IMR-90 (cell line): Measurements from ENCODE around the gene CMBL. TPM values are rescaled to one million over a fixed set of nuclear protein-coding genes. Genes with fewer than 3 reads are reported as not detected.

Source experiments
- ATAC-seq: fragments of 200-7000 bp; cut with Tn5 transposase; 2 replicates; pipeline ENCODE4 v1.9.1; 2020; ENCODE audit warnings: low read depth, mild to moderate bottlenecking, moderate library complexity
- BruUV-seq: library from RNA; stranded (reverse); fragments of 400-500 nt; replicated peaks from 2 replicates; lab custom pipeline; 2021; lab: Mats Ljungman, UMichigan
- CTCF ChIA-PET: fragments of 300-600 bp; formaldehyde crosslinking; extraction: SDS; loops from one replicate; lab custom pipeline; 2021; ENCODE audit warnings: antibody characterized with exemption; lab: Yijun Ruan, JAX
- POLR2A ChIA-PET: fragments of 300-600 bp; sonication (Branson Sonifier 250); formaldehyde crosslinking; loops from one replicate; lab custom pipeline; 2022; ENCODE audit warnings: antibody characterized with exemption; ENCODE audit not compliant: unreplicated experiment; lab: Charles Lee
- DNase-seq: peaks from one replicate; pipeline ENCODE4 v3.0.0; 2013
- H2AFZ ChIP-seq: replicated peaks from 2 replicates; pipeline ENCODE3; 2013; ENCODE audit warnings: low read length, mild to moderate bottlenecking; ENCODE audit not compliant: poor library complexity
- H2AK5ac ChIP-seq: 2 replicates; pipeline ENCODE4 v1.6.1; 2013; ENCODE audit warnings: low read depth, low read length, inconsistent platforms
- H2AK9ac ChIP-seq: replicated peaks from 2 replicates; pipeline ENCODE3; 2013; ENCODE audit warnings: mild to moderate bottlenecking, low read depth, low read length, moderate library complexity; ENCODE audit not compliant: poor library complexity
- H2BK120ac ChIP-seq: 2 replicates; pipeline ENCODE4 v1.6.1; 2013; ENCODE audit warnings: low read depth, low read length, inconsistent platforms
- H2BK15ac ChIP-seq: 3 replicates; pipeline ENCODE4 v1.6.1; 2013; ENCODE audit warnings: low read depth, low read length, inconsistent platforms
- H2BK20ac ChIP-seq: 2 replicates; pipeline ENCODE4 v1.6.1; 2013; ENCODE audit warnings: low read depth, mild to moderate bottlenecking, inconsistent platforms, low read length, moderate library complexity
- H2BK5ac ChIP-seq: 2 replicates; pipeline ENCODE4 v1.6.1; 2013; ENCODE audit warnings: mild to moderate bottlenecking, low read depth, low read length, inconsistent platforms; ENCODE audit not compliant: poor library complexity, severe bottlenecking
- H3K14ac ChIP-seq: replicated peaks from 2 replicates; pipeline ENCODE4 v1.6.1; 2013; ENCODE audit warnings: low read depth, low read length, inconsistent platforms
- H3K18ac ChIP-seq: 2 replicates; pipeline ENCODE4 v1.6.1; 2013; ENCODE audit warnings: low read depth, low read length, control low read depth
- H3K23ac ChIP-seq: 2 replicates; pipeline ENCODE4 v1.6.1; 2013; ENCODE audit warnings: low read depth, low read length, inconsistent platforms
- H3K27ac ChIP-seq: 2 replicates; pipeline ENCODE4 v1.5.1; 2013; ENCODE audit warnings: mild to moderate bottlenecking, control low read depth, low read length; ENCODE audit not compliant: insufficient read depth
- H3K27me3 ChIP-seq: 2 replicates; pipeline ENCODE4 v1.6.1; 2013; ENCODE audit warnings: low read length; ENCODE audit not compliant: control insufficient read depth, insufficient read depth
- H3K36me3 ChIP-seq: 2 replicates; pipeline ENCODE4 v1.6.1; 2013; ENCODE audit warnings: low read length, mixed read lengths; ENCODE audit not compliant: control insufficient read depth, insufficient read depth
- H3K4ac ChIP-seq: 2 replicates; pipeline ENCODE4 v1.6.1; 2013; ENCODE audit warnings: low read depth, low read length, inconsistent platforms
- H3K4me1 ChIP-seq: 2 replicates; pipeline ENCODE4 v1.6.1; 2013; ENCODE audit warnings: low read length, mixed read lengths; ENCODE audit not compliant: control insufficient read depth, insufficient read depth
- H3K4me2 ChIP-seq: 2 replicates; pipeline ENCODE4 v1.6.1; 2013; ENCODE audit warnings: low read depth, mild to moderate bottlenecking, control low read depth, low read length, moderate library complexity
- H3K4me3 ChIP-seq: 2 replicates; pipeline ENCODE4 v1.5.1; 2013; ENCODE audit warnings: low read depth, mild to moderate bottlenecking, control low read depth, low read length, moderate library complexity; ENCODE audit not compliant: insufficient read depth
- H3K56ac ChIP-seq: 2 replicates; pipeline ENCODE4 v1.6.1; 2013; ENCODE audit warnings: low read length, inconsistent platforms; ENCODE audit not compliant: insufficient read depth; ENCODE audit errors: extremely low read depth
- H3K79me1 ChIP-seq, 2 experiments: 2 replicates each; pipeline ENCODE4 v1.6.1; 2013; ENCODE audit warnings: low read length in 2 of 2, inconsistent platforms in 1 of 2, low read depth in 1 of 2
- H3K9ac ChIP-seq: 2 replicates; pipeline ENCODE4 v1.6.1; 2013; ENCODE audit warnings: low read depth, low read length, control low read depth
- H3K9me1 ChIP-seq: 2 replicates; pipeline ENCODE4 v1.6.1; 2013; ENCODE audit warnings: low read length, inconsistent platforms; ENCODE audit not compliant: insufficient read depth
- H3K9me3 ChIP-seq: 2 replicates; pipeline ENCODE4 v1.6.1; 2013; ENCODE audit warnings: low read length; ENCODE audit not compliant: control insufficient read depth, insufficient read depth
- H4K20me1 ChIP-seq: 2 replicates; pipeline ENCODE4 v1.6.1; 2013; ENCODE audit warnings: low read length, inconsistent platforms; ENCODE audit not compliant: insufficient read depth
- H4K5ac ChIP-seq: 2 replicates; pipeline ENCODE4 v1.6.1; 2013; ENCODE audit warnings: mild to moderate bottlenecking, low read depth, low read length, control low read depth
- H4K8ac ChIP-seq, 2 experiments: 2 replicates each; pipeline ENCODE4 v1.6.1; 2013; ENCODE audit warnings: low read depth in 2 of 2, low read length in 2 of 2, control low read depth in 1 of 2, inconsistent platforms in 1 of 2
- H4K91ac ChIP-seq: 2 replicates; pipeline ENCODE4 v1.6.1; 2013; ENCODE audit warnings: low read depth, low read length, inconsistent platforms; ENCODE audit not compliant: insufficient read depth
- BHLHE40 ChIP-seq: fragments of 150-350 bp; IDR thresholded peaks from 2 replicates; pipeline ENCODE4 v1.6.1; 2016; ENCODE audit warnings: mild to moderate bottlenecking, low read depth, low read length
- CEBPB ChIP-seq: IDR thresholded peaks from 2 replicates; pipeline ENCODE4 v1.6.1; 2012; ENCODE audit warnings: low read depth, low read length, improper control_type of control experiment
- CTCF ChIP-seq: conservative IDR thresholded peaks from 2 replicates; pipeline ENCODE4 v1.5.1; 2012; ENCODE audit warnings: mild to moderate bottlenecking, low read depth, low read length, improper control_type of control experiment
- MAZ ChIP-seq: IDR thresholded peaks from 2 replicates; pipeline ENCODE4 v1.6.1; 2012; ENCODE audit warnings: low read depth, mild to moderate bottlenecking, low read length, improper control_type of control experiment, moderate library complexity, borderline replicate concordance
- MXI1 ChIP-seq: IDR thresholded peaks from 2 replicates; pipeline ENCODE4 v1.6.1; 2012; ENCODE audit warnings: low read depth, mild to moderate bottlenecking, low read length, moderate library complexity, borderline replicate concordance
- NFE2L2 ChIP-seq: fragments of 150-350 bp; IDR thresholded peaks from 2 replicates; pipeline ENCODE4 v1.6.1; 2016; ENCODE audit warnings: low read depth, mild to moderate bottlenecking, low read length
- SMC3 ChIP-seq: fragments of 150-350 bp; IDR thresholded peaks from 2 replicates; pipeline ENCODE4 v1.6.1; 2016; ENCODE audit warnings: low read depth, mild to moderate bottlenecking, antibody characterized with exemption, low read length, moderate library complexity
- WGBS, 2 experiments: methylation state at CpG; one replicate each; pipeline versions ENCODE4 v1.1.5 to v1.1.7; 2013; ENCODE audit warnings: missing lambda C conversion rate in 2 of 2; ENCODE audit not compliant: insufficient read length in 1 of 2; ENCODE audit errors: extremely low coverage in 2 of 2; 5-methylcytosine and 5-hydroxymethylcytosine counted together
- dilution Hi-C: fragments of 300-500 bp; cut with HindIII; formaldehyde crosslinking; loops from one replicate; pipeline ENCODE4 v1.14.3; 2018; ENCODE audit warnings: low sequenced_read_pairs; ENCODE audit not compliant: unreplicated experiment
- in situ Hi-C: fragments of 300-500 bp; cut with MboI; formaldehyde crosslinking; loops from 3 replicates; pipeline ENCODE4 v1.14.3; 2019; ENCODE audit warnings: low sequenced_read_pairs, inconsistent platforms, mixed read lengths
- intact Hi-C: fragments of 100-400 bp; cut with micrococcal nuclease; formaldehyde crosslinking; loops from 2 replicates; pipeline ENCODE4 v1.10.0; 2022
- polyA plus RNA-seq, 3 experiments: library from polyadenylated mRNA; depleted of rRNA; stranded (reverse); fragments of >200 nt; gene quantifications; 2 replicates each; pipeline ENCODE4 v1.2.3, GENCODE V29; 2012; ENCODE audit warnings: low replicate concordance in 1 of 3
- total RNA-seq: library from RNA; depleted of rRNA; stranded (reverse); fragments of >200 nt; gene quantifications from 2 replicates; pipeline ENCODE4 v1.2.3, GENCODE V29; 2012

CMBL gene
- total and polyA plus RNA-seq, 2 of the 4 experiments (the other 2 are of a cell fraction): 5.0 to 26.3 TPM

GRCh38 chr5:10243660-10244240, 64.0 kb downstream of the CMBL start:
- Histone ChIP-seq H2BK20ac (no peak overlapping the region), H3K9ac (no peak overlapping the region), H3K18ac (no peak overlapping the region), H4K91ac (no peak overlapping the region), H3K9me1 (peaks cover 3% of the 10 kb centered on the region; the same call in 1 of the 2 replicates), H3K4me2 (no peak overlapping the region), H2BK15ac (no peak overlapping the region), H3K9me3 (no peaks in the 10 kb centered on the region), H3K23ac (no peak overlapping the region), H4K5ac (no peak overlapping the region), H4K20me1 (no peaks in the 10 kb centered on the region), H3K79me1 (peaks cover 9 to 35% of the 10 kb centered on the region in 2 experiments), H3K27me3 (no peaks in the 10 kb centered on the region), H2AK9ac (no peak overlapping the region), H2AK5ac (no peak overlapping the region), H3K56ac (no peak overlapping the region), H3K4ac (no peak overlapping the region), H3K36me3 (peaks cover 3% of the 10 kb centered on the region), H4K8ac (no peak overlapping the region), H3K27ac (no peak overlapping the region), H2BK120ac (no peak overlapping the region), H2BK5ac (no peak overlapping the region), H3K14ac (no peak overlapping the region), H3K4me1 (peaks cover under 1% of the 10 kb centered on the region), H2AFZ (no peak overlapping the region), H3K4me3 (no peak overlapping the region)
- in situ Hi-C loops (no loop called here), intact Hi-C loops (no loop called here), dilution Hi-C loops (no loop called here)
- ChIA-PET CTCF (interaction anchor here (1.1 kb wide), 1 partner anchor 11 kb away, joined by 3 read pairs; no protein-coding TSS in a partner anchor), POLR2A (no interaction called here)
- DNase-seq (no peak), ATAC-seq (no peak)
- TF ChIP-seq CEBPB (no peak), CTCF (no peak), BHLHE40 (no peak), NFE2L2 (no peak), SMC3 (no peak), MXI1 (no peak), MAZ (no peak)
- WGBS, 2 experiments: no CpG with 5 or more reads among the region's 1 CpG
- no TSS peak for BruUV-seq
